Measurements from ENCODE around the gene RANGRF.
"Not testable (repeated sequence)": the region's sequence is repeated elsewhere in the genome, so short reads cannot be mapped to it uniquely, and the experiment has no call there.

Gene RANGRF

GRCh38 chr17:8288336-8289102, at the start of gene RANGRF:
Gene RANGRF, plus strand, starts transcription at chr17:8288670. Its CDS starts 119 bp downstream, at chr17:8288789.
- TF ChIP-seq ZFX (IDR thresholded peaks at IDR 0.05) (no peak), CTCF (conservative IDR thresholded peaks at IDR 0.05) (no peak)
- H3K27ac ChIP-seq = peak within 1 kb of the TSS; percentile 87

GRCh38 chr17:8243827-8244226, 44.6 kb upstream of the RANGRF start:
- no peak for TF ChIP-seq CTCF (conservative IDR thresholded peaks at IDR 0.05)
- TF ChIP-seq ZFX (IDR thresholded peaks at IDR 0.05) = no peak
- H3K27ac ChIP-seq = no peak overlapping the region

GRCh38 chr17:8244768-8245167, 43.7 kb upstream of the RANGRF start:
- H3K27ac ChIP-seq = no peak overlapping the region
- TF ChIP-seq CTCF (conservative IDR thresholded peaks at IDR 0.05) = no peak
- TF ChIP-seq ZFX (IDR thresholded peaks at IDR 0.05) = no peak

- TF ChIP-seq ZFX (IDR thresholded peaks at IDR 0.05) (no peak; the same call in 1 of the 2 replicates), CTCF (conservative IDR thresholded peaks at IDR 0.05) (no peak)
- peak within 1 kb of the TSS; percentile 93 for H3K27ac ChIP-seq
Measured at GRCh38 chr17:8248751-8249607, 39.5 kb upstream of the RANGRF start, which contains the start of gene PFAS. Gene PFAS, plus strand, starts transcription at chr17:8249289. Its CDS starts 4,649 bp downstream, at chr17:8253938.

- TF ChIP-seq ZFX (IDR thresholded peaks at IDR 0.05) (no peak), CTCF (conservative IDR thresholded peaks at IDR 0.05) (no peak)
- peak overlapping the region; percentile 93 for H3K27ac ChIP-seq
Measured at GRCh38 chr17:8249621-8250500, 38.6 kb upstream of the RANGRF start.

GRCh38 chr17:8251411-8251810, 37.1 kb upstream of the RANGRF start:
- not testable (repeated sequence) for H3K27ac ChIP-seq

- H3K27ac ChIP-seq = no peak overlapping the region
- no peak for TF ChIP-seq ZFX (IDR thresholded peaks at IDR 0.05)
- TF ChIP-seq CTCF (conservative IDR thresholded peaks at IDR 0.05) = no peak; the same call in 1 of the 2 replicates
Measured at GRCh38 chr17:8253801-8254200, 34.7 kb upstream of the RANGRF start.
